ENCODE data around the gene RASAL2.

- TF ChIP-seq, protein P1, sequence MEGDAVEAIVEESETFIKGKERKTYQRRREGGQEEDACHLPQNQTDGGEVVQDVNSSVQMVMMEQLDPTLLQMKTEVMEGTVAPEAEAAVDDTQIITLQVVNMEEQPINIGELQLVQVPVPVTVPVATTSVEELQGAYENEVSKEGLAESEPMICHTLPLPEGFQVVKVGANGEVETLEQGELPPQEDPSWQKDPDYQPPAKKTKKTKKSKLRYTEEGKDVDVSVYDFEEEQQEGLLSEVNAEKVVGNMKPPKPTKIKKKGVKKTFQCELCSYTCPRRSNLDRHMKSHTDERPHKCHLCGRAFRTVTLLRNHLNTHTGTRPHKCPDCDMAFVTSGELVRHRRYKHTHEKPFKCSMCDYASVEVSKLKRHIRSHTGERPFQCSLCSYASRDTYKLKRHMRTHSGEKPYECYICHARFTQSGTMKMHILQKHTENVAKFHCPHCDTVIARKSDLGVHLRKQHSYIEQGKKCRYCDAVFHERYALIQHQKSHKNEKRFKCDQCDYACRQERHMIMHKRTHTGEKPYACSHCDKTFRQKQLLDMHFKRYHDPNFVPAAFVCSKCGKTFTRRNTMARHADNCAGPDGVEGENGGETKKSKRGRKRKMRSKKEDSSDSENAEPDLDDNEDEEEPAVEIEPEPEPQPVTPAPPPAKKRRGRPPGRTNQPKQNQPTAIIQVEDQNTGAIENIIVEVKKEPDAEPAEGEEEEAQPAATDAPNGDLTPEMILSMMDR (IDR thresholded peaks at IDR 0.05): no peak
- TF ChIP-seq POLR2A (IDR thresholded peaks at IDR 0.05): no peak
Measured at GRCh38 chr1:178307264-178307663, 213.4 kb downstream of the RASAL2 start.
